ACC112 (cell line): ENCODE results near the gene MYBPC3.

Experiments
- H2AFZ ChIP-seq: fragments of 200-600 bp; sonication (generic); one replicate; pipeline ENCODE4 v1.6.0; 2017; ENCODE audit warnings: antibody characterized with exemption, low read length; ENCODE audit not compliant: unreplicated experiment
- H3K27ac ChIP-seq: fragments of 200-600 bp; sonication (generic); 2 replicates; pipeline ENCODE4 v1.5.1; 2014; ENCODE audit warnings: low read depth, mild to moderate bottlenecking, antibody characterized with exemption, low read length, moderate library complexity
- H3K27me3 ChIP-seq: fragments of 200-600 bp; sonication (generic); 2 replicates; pipeline ENCODE4 v1.6.1; 2014; ENCODE audit warnings: mild to moderate bottlenecking, antibody characterized with exemption, low read length, moderate library complexity, mixed read lengths; ENCODE audit not compliant: insufficient read depth
- H3K36me3 ChIP-seq: fragments of 200-600 bp; sonication (generic); 2 replicates; pipeline ENCODE4 v1.6.1; 2016; ENCODE audit warnings: mild to moderate bottlenecking, antibody characterized with exemption, low read length, moderate library complexity, mixed read lengths; ENCODE audit not compliant: insufficient read depth
- H3K4me1 ChIP-seq: fragments of 200-600 bp; sonication (generic); one replicate; pipeline ENCODE4 v1.6.1; 2016; ENCODE audit warnings: low read length, mixed read lengths; ENCODE audit not compliant: insufficient read depth, unreplicated experiment, control insufficient read depth
- H3K4me3 ChIP-seq: fragments of 200-600 bp; sonication (generic); 2 replicates; pipeline ENCODE4 v1.5.1; 2014; ENCODE audit warnings: mild to moderate bottlenecking, low read depth, low read length
- H3K79me2 ChIP-seq: fragments of 200-600 bp; sonication (generic); one replicate; pipeline ENCODE4 v1.6.0; 2016; ENCODE audit warnings: low read length; ENCODE audit not compliant: control insufficient read depth, unreplicated experiment, insufficient read depth

The MYBPC3 gene

GRCh38 chr11:47374720-47375019 is 22.2 kb upstream of the MYBPC3 start:
- H3K4me1 ChIP-seq: peaks cover 9% of the 10 kb centered on the region
- H3K27me3 ChIP-seq: no peaks in the 10 kb centered on the region
- H3K27ac ChIP-seq: no peak overlapping the region
- no peak overlapping the region for H2AFZ ChIP-seq
- no peaks in the 10 kb centered on the region for H3K79me2 ChIP-seq
- no peak overlapping the region for H3K4me3 ChIP-seq
- no peaks in the 10 kb centered on the region for H3K36me3 ChIP-seq

GRCh38 chr11:47373876-47374719 is 21.6 kb upstream of the MYBPC3 start:
- H3K36me3 ChIP-seq: no peaks in the 10 kb centered on the region
- H3K27ac ChIP-seq: no peak overlapping the region
- H3K27me3 ChIP-seq: no peaks in the 10 kb centered on the region
- H2AFZ ChIP-seq: peak overlapping the region; percentile 28
- no peak overlapping the region for H3K4me3 ChIP-seq
- peaks cover 9% of the 10 kb centered on the region for H3K4me1 ChIP-seq
- no peaks in the 10 kb centered on the region for H3K79me2 ChIP-seq

DNA sequence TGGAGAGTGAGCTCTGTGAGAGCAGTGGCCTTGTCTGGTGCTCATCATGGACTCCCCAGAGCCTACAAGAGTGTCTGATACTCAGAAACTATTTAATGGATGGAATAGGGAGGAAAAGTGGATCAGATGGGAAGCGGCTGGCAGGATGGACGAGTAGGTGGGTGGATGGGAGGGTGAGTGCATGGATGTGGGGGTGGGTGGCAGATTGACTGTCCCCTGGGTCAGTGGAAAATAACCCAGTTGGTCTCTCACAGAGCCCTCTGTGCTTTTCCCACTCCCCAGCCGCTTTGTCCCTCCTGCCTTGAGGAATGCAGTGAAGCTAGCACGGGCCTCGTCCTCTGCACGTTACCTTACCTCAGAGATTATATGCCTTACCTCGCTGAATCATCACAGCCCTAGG is 19.9 kb upstream of the MYBPC3 start:
- no peak overlapping the region for H2AFZ ChIP-seq
- H3K27me3 ChIP-seq: no peaks in the 10 kb centered on the region
- H3K27ac ChIP-seq: no peak overlapping the region
- no peaks in the 10 kb centered on the region for H3K36me3 ChIP-seq
- H3K4me1 ChIP-seq: peaks cover 9% of the 10 kb centered on the region
- no peak overlapping the region for H3K4me3 ChIP-seq
- no peaks in the 10 kb centered on the region for H3K79me2 ChIP-seq

GRCh38 chr11:47369676-47370075 is 17.2 kb upstream of the MYBPC3 start:
- H3K27ac ChIP-seq: no peak overlapping the region
- H3K27me3 ChIP-seq: no peaks in the 10 kb centered on the region
- H3K4me1 ChIP-seq: peaks cover 8% of the 10 kb centered on the region
- H3K36me3 ChIP-seq: no peaks in the 10 kb centered on the region
- no peaks in the 10 kb centered on the region for H3K79me2 ChIP-seq
- H3K4me3 ChIP-seq: no peak overlapping the region
- no peak overlapping the region for H2AFZ ChIP-seq

GRCh38 chr11:47366020-47366490 is 13.6 kb upstream of the MYBPC3 start:
- no peak overlapping the region for H3K27ac ChIP-seq
- H3K4me1 ChIP-seq: no peaks in the 10 kb centered on the region
- H3K79me2 ChIP-seq: no peaks in the 10 kb centered on the region
- H3K27me3 ChIP-seq: no peaks in the 10 kb centered on the region
- no peak overlapping the region for H2AFZ ChIP-seq
- no peaks in the 10 kb centered on the region for H3K36me3 ChIP-seq
- H3K4me3 ChIP-seq: no peak overlapping the region

GRCh38 chr11:47361419-47361818 is 8.9 kb upstream of the MYBPC3 start:
- Histone ChIP-seq H2AFZ (no peak overlapping the region), H3K4me1 (peaks cover 6% of the 10 kb centered on the region), H3K27me3 (no peaks in the 10 kb centered on the region), H3K4me3 (no peak overlapping the region), H3K36me3 (no peaks in the 10 kb centered on the region), H3K27ac (no peak overlapping the region), H3K79me2 (no peaks in the 10 kb centered on the region)

- Histone ChIP-seq H3K4me1 (peaks cover 6% of the 10 kb centered on the region), H2AFZ (no peak overlapping the region), H3K36me3 (no peaks in the 10 kb centered on the region), H3K79me2 (no peaks in the 10 kb centered on the region), H3K27me3 (no peaks in the 10 kb centered on the region), H3K27ac (no peak overlapping the region), H3K4me3 (no peak overlapping the region)
These were observed 7.8 kb upstream of the MYBPC3 start for GRCh38 chr11:47360341-47360740.

DNA sequence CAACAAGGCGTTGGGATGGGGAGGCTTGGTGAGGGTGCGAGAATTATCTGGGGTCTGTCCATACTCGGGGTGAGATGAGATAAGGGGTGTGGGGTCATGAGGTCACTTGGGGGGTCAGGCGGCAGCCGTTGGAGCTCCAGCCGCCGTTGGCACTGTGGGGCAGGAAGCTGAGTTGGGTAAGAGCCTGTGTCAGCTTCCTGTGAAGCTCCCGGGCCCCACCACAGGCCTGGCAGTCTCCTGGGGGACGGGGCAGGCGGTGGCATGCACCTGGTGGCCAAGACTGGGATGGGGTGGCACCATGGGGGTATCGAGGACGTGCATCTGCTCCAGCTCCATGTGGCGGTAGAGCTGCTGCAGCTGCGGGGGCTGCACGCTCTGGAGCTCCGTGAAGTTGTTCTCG is 7.1 kb upstream of the MYBPC3 start:
- H3K27ac ChIP-seq: no peak overlapping the region
- no peaks in the 10 kb centered on the region for H3K36me3 ChIP-seq
- H3K4me3 ChIP-seq: no peak overlapping the region

DNA sequence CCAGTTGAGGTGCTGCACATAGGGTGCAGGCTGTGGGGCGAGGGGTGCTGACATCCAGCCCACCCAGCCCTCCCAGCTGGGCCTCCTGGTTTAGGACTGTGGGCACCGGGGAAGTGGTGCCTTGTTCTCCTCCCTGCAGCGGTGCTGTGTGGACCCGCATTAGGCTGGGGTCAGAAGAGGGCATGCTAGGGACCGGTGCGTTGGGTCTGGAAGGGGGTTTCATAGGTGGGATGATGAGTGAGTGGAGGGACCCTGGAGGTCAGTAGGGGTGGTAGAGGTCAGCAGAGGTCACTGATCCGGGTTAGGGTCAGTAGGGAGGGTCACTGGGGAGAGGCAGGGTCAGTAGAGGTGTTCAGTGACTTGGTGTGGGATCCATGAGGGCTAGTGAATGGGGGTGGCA is 6.7 kb upstream of the MYBPC3 start:
- no peaks in the 10 kb centered on the region for H3K79me2 ChIP-seq
- no peaks in the 10 kb centered on the region for H3K36me3 ChIP-seq
- H2AFZ ChIP-seq: no peak overlapping the region
- H3K4me1 ChIP-seq: peaks cover 6% of the 10 kb centered on the region
- H3K4me3 ChIP-seq: no peak overlapping the region
- no peak overlapping the region for H3K27ac ChIP-seq
- H3K27me3 ChIP-seq: no peaks in the 10 kb centered on the region

More for the DNA sequence above, 7.1 kb upstream of the MYBPC3 start:
- Histone ChIP-seq H2AFZ (no peak overlapping the region), H3K79me2 (no peaks in the 10 kb centered on the region), H3K4me1 (peaks cover 6% of the 10 kb centered on the region), H3K27me3 (no peaks in the 10 kb centered on the region)

GRCh38 chr11:47358731-47359051 is 6.2 kb upstream of the MYBPC3 start:
- H3K27me3 ChIP-seq: no peaks in the 10 kb centered on the region
- no peaks in the 10 kb centered on the region for H3K36me3 ChIP-seq
- no peak overlapping the region for H2AFZ ChIP-seq
- peaks cover 6% of the 10 kb centered on the region for H3K4me1 ChIP-seq
- no peak overlapping the region for H3K27ac ChIP-seq
- H3K79me2 ChIP-seq: no peaks in the 10 kb centered on the region
- no peak overlapping the region for H3K4me3 ChIP-seq

- Histone ChIP-seq H3K27ac (no peak overlapping the region), H3K27me3 (no peaks in the 10 kb centered on the region), H3K4me1 (peaks cover 6% of the 10 kb centered on the region)
These were observed 5.7 kb upstream of the MYBPC3 start for GRCh38 chr11:47357985-47358730.

More at GRCh38 chr11:47357985-47358730, 5.7 kb upstream of the MYBPC3 start:
- Histone ChIP-seq H3K36me3 (no peaks in the 10 kb centered on the region), H3K79me2 (no peaks in the 10 kb centered on the region), H3K4me3 (no peak overlapping the region), H2AFZ (no peak overlapping the region)
